Smooth muscle cell (in vitro differentiated cells): ENCODE results near the gene RBMS1. TPM values are rescaled to one million over a fixed set of nuclear protein-coding genes. Genes with fewer than 3 reads are reported as not detected.
A peak's percentile ranks its signal among the peaks of the same experiment; 100 is the strongest.

Experiments
- DNase-seq: peaks from one replicate; lab custom pipeline; 2025; ENCODE audit not compliant: unreplicated experiment; lab: John Stamatoyannopoulos, UW
- H2AFZ ChIP-seq: fragments of 200-600 bp; sonication (generic); 2 replicates; pipeline ENCODE4 v1.6.0; 2016; ENCODE audit warnings: antibody characterized with exemption, low read depth, mild to moderate bottlenecking
- H3F3A ChIP-seq: fragments of 200-600 bp; sonication (generic); 2 replicates; pipeline ENCODE4 v1.6.0; 2017; ENCODE audit warnings: antibody characterized with exemption, low read depth
- H3K27ac ChIP-seq: fragments of 200-600 bp; sonication (generic); 2 replicates; pipeline ENCODE4 v1.5.1; 2016; ENCODE audit warnings: low read depth, mild to moderate bottlenecking
- H3K27me3 ChIP-seq: fragments of 200-600 bp; sonication (generic); 2 replicates; pipeline ENCODE4 v1.6.1; 2016; ENCODE audit warnings: low read depth, mild to moderate bottlenecking
- H3K36me3 ChIP-seq: fragments of 200-600 bp; sonication (generic); 2 replicates; pipeline ENCODE4 v1.5.1; 2016; ENCODE audit warnings: low read depth
- H3K4me1 ChIP-seq: fragments of 200-600 bp; sonication (generic); 2 replicates; pipeline ENCODE4 v1.5.1; 2016; ENCODE audit warnings: low read depth
- H3K4me2 ChIP-seq: fragments of 200-600 bp; sonication (generic); 2 replicates; pipeline ENCODE4 v1.6.0; 2016; ENCODE audit warnings: mild to moderate bottlenecking
- H3K4me3 ChIP-seq: fragments of 200-600 bp; sonication (generic); 2 replicates; pipeline ENCODE4 v1.5.1; 2016; ENCODE audit warnings: mild to moderate bottlenecking
- H3K79me2 ChIP-seq: fragments of 200-600 bp; sonication (generic); 2 replicates; pipeline ENCODE4 v1.6.0; 2016; ENCODE audit warnings: low read depth, mild to moderate bottlenecking
- H3K9ac ChIP-seq: fragments of 200-600 bp; sonication (generic); 2 replicates; pipeline ENCODE4 v1.6.0; 2016; ENCODE audit warnings: low read depth
- H3K9me3 ChIP-seq: fragments of 200-600 bp; sonication (generic); replicated peaks from 2 replicates; pipeline ENCODE4 v1.5.1; 2016; ENCODE audit warnings: low read depth
- H4K20me1 ChIP-seq: fragments of 200-600 bp; sonication (generic); 2 replicates; pipeline ENCODE4 v1.6.0; 2016; ENCODE audit warnings: low read depth
- CTCF ChIP-seq: fragments of 200-600 bp; sonication (generic); IDR thresholded peaks from 2 replicates; pipeline ENCODE4 v1.5.1; 2017; ENCODE audit warnings: borderline replicate concordance, mild to moderate bottlenecking, antibody characterized with exemption; ENCODE audit not compliant: insufficient read depth, poor library complexity, severe bottlenecking
- WGBS: methylation state at CpG from one replicate; pipeline ENCODE4 v1.1.7; 2016; ENCODE audit warnings: low lambda C conversion rate; 5-methylcytosine and 5-hydroxymethylcytosine counted together
- polyA plus RNA-seq: library from polyadenylated mRNA; unstranded; fragments of >200 nt; fragmentation: Nextera tagmentation; extraction: Ambion mirVana; gene quantifications from 2 replicates; pipeline ENCODE4 v1.2.1, GENCODE V29; 2016
- total RNA-seq: library from RNA; depleted of rRNA; stranded (reverse); fragments of >200 nt; gene quantifications from 2 replicates; pipeline ENCODE4 v1.2.3, GENCODE V29; 2014

The RBMS1 gene
- total and polyA plus RNA-seq, 2 experiments from 2014 or later: 103 to 160 TPM

GRCh38 chr2:160291382-160291781, 202.2 kb downstream of the RBMS1 start:
- Histone ChIP-seq H3K27me3 (no peaks in the 10 kb centered on the region), H3K9ac (no peak overlapping the region), H3K4me2 (no peak overlapping the region), H3K79me2 (peaks cover 7% of the 10 kb centered on the region), H3K27ac (peak overlapping the region; percentile 93), H3K4me1 (peaks cover 11% of the 10 kb centered on the region), H2AFZ (no peak overlapping the region), H4K20me1 (no peaks in the 10 kb centered on the region), H3F3A (no peaks in the 10 kb centered on the region), H3K36me3 (peaks cover 5% of the 10 kb centered on the region), H3K4me3 (no peak overlapping the region), H3K9me3 (no peaks in the 10 kb centered on the region)
- WGBS: 64% methylated on average over 4 of the region's 4 CpGs
- no peak for TF ChIP-seq CTCF
- no peak for DNase-seq

GRCh38 chr2:160290598-160290997, 203.0 kb downstream of the RBMS1 start:
- Histone ChIP-seq H3K36me3 (peaks cover 5% of the 10 kb centered on the region), H3K27me3 (no peaks in the 10 kb centered on the region), H3K4me1 (peaks cover 11% of the 10 kb centered on the region), H2AFZ (no peak overlapping the region), H4K20me1 (no peaks in the 10 kb centered on the region), H3K9me3 (no peaks in the 10 kb centered on the region), H3K27ac (peak overlapping the region; percentile 93), H3F3A (no peaks in the 10 kb centered on the region), H3K79me2 (peaks cover 7% of the 10 kb centered on the region), H3K4me2 (no peak overlapping the region), H3K4me3 (no peak overlapping the region), H3K9ac (no peak overlapping the region)
- no peak for TF ChIP-seq CTCF
- DNase-seq: no peak
- WGBS: 94% methylated on average over 3 of the region's 3 CpGs

GRCh38 chr2:160289831-160290230, 203.8 kb downstream of the RBMS1 start:
- TF ChIP-seq CTCF: no peak
- WGBS: 82% methylated on average over 3 of the region's 3 CpGs
- H3K27me3 ChIP-seq: no peaks in the 10 kb centered on the region
- no peak for DNase-seq
- H3F3A ChIP-seq: no peaks in the 10 kb centered on the region
- peaks cover 11% of the 10 kb centered on the region for H3K4me1 ChIP-seq
- peaks cover 8% of the 10 kb centered on the region for H3K36me3 ChIP-seq
- peaks cover 12% of the 10 kb centered on the region for H3K79me2 ChIP-seq
- H3K9ac ChIP-seq: no peak overlapping the region
- peak overlapping the region; percentile 34 for H3K27ac ChIP-seq
- no peak overlapping the region for H3K4me3 ChIP-seq
- H3K4me2 ChIP-seq: no peak overlapping the region
- H3K9me3 ChIP-seq: no peaks in the 10 kb centered on the region
- no peak overlapping the region for H2AFZ ChIP-seq
- no peaks in the 10 kb centered on the region for H4K20me1 ChIP-seq

GRCh38 chr2:160289126-160289525, 204.5 kb downstream of the RBMS1 start:
- 100% methylated on average over 1 of the region's 1 CpG for WGBS

More at GRCh38 chr2:160289126-160289525, 204.5 kb downstream of the RBMS1 start:
- Histone ChIP-seq H3K27ac (peak overlapping the region; percentile 34), H3K79me2 (peaks cover 16% of the 10 kb centered on the region), H3K27me3 (no peaks in the 10 kb centered on the region), H2AFZ (no peak overlapping the region), H3K36me3 (peaks cover 14% of the 10 kb centered on the region), H3F3A (no peaks in the 10 kb centered on the region), H3K4me2 (no peak overlapping the region), H3K9me3 (no peaks in the 10 kb centered on the region), H3K4me3 (no peak overlapping the region), H3K9ac (no peak overlapping the region), H3K4me1 (peaks cover 9% of the 10 kb centered on the region), H4K20me1 (no peaks in the 10 kb centered on the region)
- no peak for TF ChIP-seq CTCF
- no peak for DNase-seq
